Measurements from ENCODE around the gene CHST14.

The CHST14 gene

DNA sequence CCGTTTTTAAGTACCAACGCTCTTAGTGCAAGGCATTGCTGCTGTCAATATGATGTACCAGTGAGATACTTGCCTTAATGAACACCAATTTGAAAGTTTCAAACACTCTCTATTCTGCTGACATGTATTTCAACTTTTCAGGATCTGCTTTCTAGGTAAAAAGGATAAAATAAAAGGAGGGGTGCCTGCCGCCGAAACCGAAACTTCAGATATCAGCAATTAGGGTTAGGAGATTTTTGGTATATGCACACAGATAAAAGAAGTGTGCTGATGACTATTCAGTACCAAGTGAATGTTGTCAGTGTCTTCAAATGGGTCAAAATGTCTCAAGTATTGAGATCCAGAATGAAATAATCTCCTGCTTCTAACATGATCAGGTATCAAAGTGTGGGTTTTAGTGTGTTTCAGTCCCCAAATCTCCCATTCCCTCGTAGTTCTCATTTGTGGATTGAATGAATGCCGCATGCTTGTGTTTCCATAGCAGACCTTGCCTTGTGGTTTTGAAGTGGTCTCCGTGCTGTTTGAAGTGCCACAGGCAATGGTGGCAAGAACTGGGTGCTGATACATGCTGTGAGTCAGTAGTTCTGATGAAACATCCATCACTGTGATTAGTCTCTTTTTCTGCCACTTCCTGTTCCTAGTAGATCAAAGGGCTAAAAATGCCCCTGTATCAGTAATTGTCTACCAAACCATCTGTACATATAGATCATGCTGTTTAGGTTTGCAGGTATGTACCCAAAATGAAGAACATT, 22.5 kb downstream of the CHST14 start:
- no peak overlapping the region for H3K4me3 ChIP-seq (ENCODE audit: low read length)
- no peak for TF ChIP-seq CTCF (conservative IDR thresholded peaks at IDR 0.05; ENCODE audit: low read length)
- DNase-seq (ENCODE audit: low read depth), result no peak

GRCh38 chr15:40495516-40495915, 24.7 kb downstream of the CHST14 start:
- TF ChIP-seq CTCF (conservative IDR thresholded peaks at IDR 0.05; ENCODE audit: low read length), result no peak
- DNase-seq (ENCODE audit: low read depth), result no peak
- H3K4me3 ChIP-seq (ENCODE audit: low read length), result no peak overlapping the region

DNA sequence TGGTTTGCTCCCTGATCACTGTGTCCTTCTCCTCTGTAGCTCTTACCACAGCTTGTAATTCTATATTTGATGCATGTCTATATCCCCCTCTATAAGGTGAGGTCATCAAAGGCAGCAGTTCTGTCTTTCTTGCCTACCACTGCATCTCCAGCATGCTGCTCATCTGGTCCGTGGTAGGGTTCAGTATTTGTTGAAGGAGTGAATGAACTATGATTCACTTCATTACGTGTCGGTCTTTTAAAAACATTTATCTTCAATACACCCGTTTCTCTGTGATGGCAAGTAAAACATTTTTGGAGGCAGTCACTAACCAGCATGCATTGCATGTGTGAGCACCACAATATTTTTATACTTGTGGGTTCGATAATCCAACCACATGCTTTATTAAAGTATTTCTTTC, 27.6 kb downstream of the CHST14 start:
- no peak for TF ChIP-seq CTCF (conservative IDR thresholded peaks at IDR 0.05; ENCODE audit: low read length)
- H3K4me3 ChIP-seq (ENCODE audit: low read length), result no peak overlapping the region
- DNase-seq (ENCODE audit: low read depth), result peak; percentile 20

DNA sequence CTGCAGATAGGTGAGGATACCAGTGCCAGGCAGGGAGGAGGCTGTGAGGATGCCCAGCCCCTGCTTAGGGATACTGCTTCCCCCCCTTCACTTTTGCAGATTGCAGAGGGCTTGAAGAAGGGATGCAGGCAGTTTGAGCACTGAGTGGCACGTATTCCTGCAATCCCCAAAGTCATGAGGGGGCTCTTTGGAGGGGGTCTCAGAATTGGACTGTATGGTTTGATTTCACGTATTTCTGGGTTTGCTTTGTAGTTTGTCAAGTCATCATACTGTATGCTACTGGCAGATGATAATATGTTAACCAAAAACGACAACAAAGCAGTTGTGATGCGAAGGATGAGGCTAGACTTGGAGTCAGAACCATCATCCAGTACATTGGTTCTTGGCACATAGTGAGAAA, 28.1 kb downstream of the CHST14 start:
- no peak for TF ChIP-seq CTCF (conservative IDR thresholded peaks at IDR 0.05; ENCODE audit: low read length)
- no peak for DNase-seq (ENCODE audit: low read depth)
- H3K4me3 ChIP-seq (ENCODE audit: low read length), result no peak overlapping the region

- no peak overlapping the region for H3K4me3 ChIP-seq (ENCODE audit: low read length)
- TF ChIP-seq CTCF (conservative IDR thresholded peaks at IDR 0.05; ENCODE audit: low read length), result no peak
- no peak for DNase-seq (ENCODE audit: low read depth)
These were observed 29.1 kb downstream of the CHST14 start for GRCh38 chr15:40499931-40500330.

DNA sequence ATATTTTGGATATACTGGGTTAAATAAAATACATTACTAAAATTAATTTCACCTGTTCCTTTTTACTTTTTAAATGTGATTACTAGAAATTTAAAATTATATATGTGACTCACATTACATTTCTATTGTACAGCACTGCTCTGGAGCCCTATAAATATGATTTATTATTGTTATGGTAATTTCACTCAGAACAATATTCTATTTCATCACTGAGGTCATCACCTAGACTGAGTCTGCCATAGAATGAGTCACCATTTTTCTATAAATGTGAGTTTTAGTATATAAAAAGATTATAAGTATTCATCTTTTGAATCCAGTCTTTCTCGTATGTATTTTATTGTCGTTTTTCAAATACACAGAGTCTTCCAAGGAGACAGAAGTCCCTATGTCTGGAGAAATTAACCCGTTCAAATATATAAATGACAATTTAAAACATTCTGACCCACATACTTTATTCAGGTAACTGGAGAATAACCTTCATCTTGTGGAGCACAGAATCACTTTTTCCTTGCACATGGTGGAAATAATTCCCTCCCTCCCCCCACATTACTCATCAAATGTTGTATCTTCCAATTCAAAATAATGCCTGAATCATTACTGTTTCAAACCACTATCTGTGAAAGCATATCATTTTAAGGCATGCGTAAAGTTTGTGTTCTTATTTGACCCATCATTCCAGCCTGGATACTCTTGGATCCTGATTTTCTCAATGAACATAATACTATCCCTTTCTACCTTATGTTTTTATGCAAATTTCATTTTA, 30.0 kb downstream of the CHST14 start:
- DNase-seq (ENCODE audit: low read depth), result peak; percentile 24
- H3K4me3 ChIP-seq (ENCODE audit: low read length), result no peak overlapping the region
- TF ChIP-seq CTCF (conservative IDR thresholded peaks at IDR 0.05; ENCODE audit: low read length), result no peak

DNA sequence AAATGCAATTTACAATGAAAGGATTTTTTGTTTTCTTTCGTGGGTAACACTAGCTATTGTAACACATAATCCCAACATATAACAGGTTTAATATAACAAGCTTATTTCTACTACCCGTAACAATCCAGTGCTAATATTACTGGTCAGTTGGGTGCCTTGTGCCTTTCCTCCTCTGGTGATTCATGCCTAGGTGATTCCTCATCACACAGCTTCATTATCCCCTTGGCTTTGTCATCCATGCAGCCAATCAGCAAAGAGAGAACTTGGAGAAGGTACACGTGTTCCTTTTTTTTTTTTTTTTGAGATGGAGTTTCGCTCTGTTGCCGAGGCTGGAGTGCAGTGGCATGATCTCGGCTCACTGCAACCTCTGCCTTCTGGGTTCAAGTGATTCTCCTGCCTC, 30.7 kb downstream of the CHST14 start:
- no peak overlapping the region for H3K4me3 ChIP-seq (ENCODE audit: low read length)
- TF ChIP-seq CTCF (conservative IDR thresholded peaks at IDR 0.05; ENCODE audit: low read length), result no peak

More for the DNA sequence above, 30.7 kb downstream of the CHST14 start:
- DNase-seq (ENCODE audit: low read depth), result no peak

Measured in AG10803 (cell line).